ENCODE results near the gene ATXN2. TPM values are rescaled to one million over a fixed set of nuclear protein-coding genes. Genes with fewer than 3 reads are reported as not detected.
"Not testable (repeated sequence)": the region's sequence is repeated elsewhere in the genome, so short reads cannot be mapped to it uniquely, and the experiment has no call there.

ATXN2 gene
- total RNA-seq, 1 donor = 45.7 TPM

- DNase-seq (ENCODE audit: low read depth) = peak; percentile 84
- no peak for TF ChIP-seq CTCF (IDR thresholded peaks at IDR 0.05; ENCODE audit: insufficient read depth, low read length)
Observed at GRCh38 chr12:111616177-111616623, 17.1 kb upstream of the ATXN2 start.

GRCh38 chr12:111607239-111607638 is 8.1 kb upstream of the ATXN2 start:
- no peak for TF ChIP-seq CTCF (IDR thresholded peaks at IDR 0.05; ENCODE audit: insufficient read depth, low read length)
- no peak overlapping the region for H3K4me3 ChIP-seq (ENCODE audit: low read depth, low read length)
- DNase-seq (ENCODE audit: low read depth) = no peak

More at GRCh38 chr12:111616177-111616623, 17.1 kb upstream of the ATXN2 start:
- H3K4me3 ChIP-seq (ENCODE audit: low read depth, low read length) = no peak overlapping the region

GRCh38 chr12:111606767-111607230 is 7.7 kb upstream of the ATXN2 start:
- no peak for TF ChIP-seq CTCF (IDR thresholded peaks at IDR 0.05; ENCODE audit: insufficient read depth, low read length)
- H3K4me3 ChIP-seq (ENCODE audit: low read depth, low read length) = no peak overlapping the region
- no peak for DNase-seq (ENCODE audit: low read depth)

- DNase-seq (ENCODE audit: low read depth) = no peak
- no peak overlapping the region for H3K4me3 ChIP-seq (ENCODE audit: low read depth, low read length)
- TF ChIP-seq CTCF (IDR thresholded peaks at IDR 0.05; ENCODE audit: insufficient read depth, low read length) = no peak
Observed at GRCh38 chr12:111605911-111606766, 7.0 kb upstream of the ATXN2 start.

- not testable (repeated sequence) for DNase-seq (ENCODE audit: low read depth); H3K4me3 ChIP-seq (ENCODE audit: low read depth, low read length)
Observed at GRCh38 chr12:111602857-111603256, 3.7 kb upstream of the ATXN2 start.

GRCh38 chr12:111602348-111602747 is 3.2 kb upstream of the ATXN2 start:
- no peak overlapping the region for H3K4me3 ChIP-seq (ENCODE audit: low read depth, low read length)
- DNase-seq (ENCODE audit: low read depth) = no peak
- TF ChIP-seq CTCF (IDR thresholded peaks at IDR 0.05; ENCODE audit: insufficient read depth, low read length) = no peak

GRCh38 chr12:111600986-111601385 is 1.9 kb upstream of the ATXN2 start:
- DNase-seq (ENCODE audit: low read depth); H3K4me3 ChIP-seq (ENCODE audit: low read depth, low read length): not testable (repeated sequence)

GRCh38 chr12:111600205-111600642 is 1.1 kb upstream of the ATXN2 start:
- TF ChIP-seq CTCF (IDR thresholded peaks at IDR 0.05; ENCODE audit: insufficient read depth, low read length) = no peak
- peak overlapping the region; percentile 85 for H3K4me3 ChIP-seq (ENCODE audit: low read depth, low read length)
- DNase-seq (ENCODE audit: low read depth) = no peak

Measured in fibroblast of the aortic adventitia (primary cell).